B cell (primary cell): ENCODE data around the gene NFATC2. TPM values are rescaled to one million over a fixed set of nuclear protein-coding genes. Genes with fewer than 3 reads are reported as not detected.

Source experiments
- ATAC-seq: fragments of 200-7000 bp; cut with Tn5 transposase; one replicate; pipeline ENCODE4 v1.10.0; 2021; ENCODE audit warnings: low read depth, mild to moderate bottlenecking, moderate number of reproducible peaks, moderate library complexity
- CTCF ChIA-PET: fragments of 350-600 bp; sonication (Branson Sonifier 250); formaldehyde crosslinking; loops from one replicate; lab custom pipeline; 2021; ENCODE audit warnings: antibody characterized with exemption, inconsistent platforms; lab: Charles Lee
- POLR2A ChIA-PET: fragments of 350-600 bp; sonication (Branson Sonifier 250); formaldehyde crosslinking; loops from one replicate; lab custom pipeline; 2021; ENCODE audit warnings: antibody characterized with exemption; lab: Charles Lee
- DNase-seq: peaks from one replicate; pipeline ENCODE4 v3.0.0; 2013
- H2AFZ ChIP-seq: 2 replicates; pipeline ENCODE4 v1.6.1; 2012; ENCODE audit warnings: mild to moderate bottlenecking, low read depth, low read length; ENCODE audit not compliant: insufficient read depth, poor library complexity, severe bottlenecking
- H3K27ac ChIP-seq, 2 donors: 1 replicate in 1 of 2; 2 replicates in 1 of 2; pipeline ENCODE4 v1.5.1; 2012 to 2013; ENCODE audit warnings: low read length in 2 of 2, mild to moderate bottlenecking in 2 of 2, moderate library complexity in 1 of 2
- H3K27me3 ChIP-seq, 4 experiments: fragments of 200-600 bp in 1 of 4; sonication (generic) in 1 of 4; replicated peaks in 1 of 4; 1 replicate in 2 of 4; 2 replicates in 2 of 4; pipeline versions ENCODE4 v1.6.1 to v1.7.0; 2013 to 2016; ENCODE audit warnings: low read length in 3 of 4, mild to moderate bottlenecking in 2 of 4, mixed read lengths in 1 of 4, moderate library complexity in 1 of 4; ENCODE audit not compliant: insufficient read depth in 4 of 4, control insufficient read depth in 3 of 4; ENCODE audit errors: control extremely low read depth in 1 of 4
- H3K36me3 ChIP-seq, 2 experiments: replicated peaks in 1 of 2; 1 replicate in 1 of 2; 2 replicates in 1 of 2; pipeline versions ENCODE4 v1.6.1 to v1.7.1; 2013; ENCODE audit warnings: low read length in 1 of 2; ENCODE audit not compliant: insufficient read depth in 2 of 2, control insufficient read depth in 1 of 2; ENCODE audit errors: control extremely low read depth in 1 of 2, extremely low read depth in 1 of 2
- H3K4me1 ChIP-seq, 2 donors: fragments of 200-600 bp in 1 of 2; sonication (generic) in 1 of 2; 1 replicate in 1 of 2; 2 replicates in 1 of 2; pipeline versions ENCODE4 v1.5.1 to v1.6.1; 2013 to 2017; ENCODE audit warnings: low read length in 2 of 2; ENCODE audit not compliant: control insufficient read depth in 2 of 2, insufficient read depth in 2 of 2
- H3K4me2 ChIP-seq: replicated peaks from 2 replicates; pipeline ENCODE3; 2012; ENCODE audit warnings: mild to moderate bottlenecking, low read depth, low read length; ENCODE audit not compliant: poor library complexity, severe bottlenecking
- H3K4me3 ChIP-seq, 5 experiments: fragments of 200-600 bp in 1 of 5; sonication (generic) in 1 of 5; 1 replicate in 3 of 5; 2 replicates in 2 of 5; pipeline versions ENCODE4 v1.5.1 to v1.7.0; 2011 to 2016; ENCODE audit warnings: low read length in 4 of 5, mild to moderate bottlenecking in 4 of 5, low read depth in 2 of 5, control low read depth in 1 of 5, moderate library complexity in 1 of 5; ENCODE audit not compliant: insufficient read depth in 1 of 5; ENCODE audit errors: control extremely low read depth in 1 of 5, extremely low read depth in 1 of 5
- H3K79me2 ChIP-seq: fragments of 200-600 bp; sonication (generic); one replicate; pipeline ENCODE4 v1.6.0; 2016; ENCODE audit warnings: low read length; ENCODE audit not compliant: control insufficient read depth, insufficient read depth
- H3K9ac ChIP-seq: fragments of 200-600 bp; sonication (generic); 2 replicates; pipeline ENCODE4 v1.6.1; 2017; ENCODE audit warnings: mild to moderate bottlenecking, low read length, moderate library complexity
- H3K9me3 ChIP-seq, 3 donors: one replicate each; pipeline versions ENCODE4 v1.6.1 to v1.7.1; 2013; ENCODE audit warnings: low read length in 2 of 3; ENCODE audit not compliant: control insufficient read depth in 2 of 3, insufficient read depth in 1 of 3; ENCODE audit errors: control extremely low read depth in 1 of 3
- H4K20me1 ChIP-seq: 2 replicates; pipeline ENCODE4 v1.6.0; 2012; ENCODE audit warnings: mild to moderate bottlenecking, low read length; ENCODE audit not compliant: insufficient read depth, control insufficient read depth, poor library complexity, severe bottlenecking
- H3K27ac Mint-ChIP-seq: one replicate; pipeline ENCODE4 v1.8.0; 2021; ENCODE audit warnings: mixed read lengths
- H3K27me3 Mint-ChIP-seq: one replicate; pipeline ENCODE4 v1.8.0; 2021; ENCODE audit warnings: mixed read lengths
- H3K4me1 Mint-ChIP-seq: one replicate; pipeline ENCODE4 v1.8.0; 2021; ENCODE audit warnings: mixed read lengths
- H3K4me3 Mint-ChIP-seq: one replicate; pipeline ENCODE4 v1.8.0; 2021; ENCODE audit warnings: mixed read lengths
- H3K9me3 Mint-ChIP-seq: one replicate; pipeline ENCODE4 v1.8.0; 2022; ENCODE audit warnings: mixed read lengths; ENCODE audit not compliant: insufficient read depth
- CTCF ChIP-seq: fragments of 200-600 bp; IDR thresholded peaks from one replicate; pipeline ENCODE4 v1.8.0; 2022; ENCODE audit warnings: antibody characterized with exemption, mild to moderate bottlenecking
- EZH2 ChIP-seq: IDR thresholded peaks from 2 replicates; pipeline ENCODE4 v1.6.1; 2012; ENCODE audit warnings: borderline replicate concordance, low read depth, mild to moderate bottlenecking, moderate library complexity, low read length; ENCODE audit not compliant: insufficient read depth, poor library complexity, severe bottlenecking
- WGBS: methylation state at CpG from one replicate; pipeline ENCODE4 v1.1.5; 2013; ENCODE audit warnings: missing lambda C conversion rate; ENCODE audit not compliant: insufficient coverage; 5-methylcytosine and 5-hydroxymethylcytosine counted together
- intact Hi-C: fragments of 100-400 bp; cut with micrococcal nuclease; formaldehyde crosslinking; loops from one replicate; pipeline ENCODE4 v1.10.0; 2022
- polyA plus RNA-seq: library from polyadenylated mRNA; depleted of rRNA; stranded (reverse); fragments of >200 nt; gene quantifications from 2 replicates; pipeline ENCODE4 v1.2.3, GENCODE V29; 2012
- total RNA-seq, 2 donors: library from RNA; stranded (reverse); fragments of 120-200 nt in 1 of 2; gene quantifications; 1 replicate in 1 of 2; 2 replicates in 1 of 2; pipeline versions ENCODE4 v1.2.3 to v1.2.4, GENCODE V29; 2013 to 2022

NFATC2 gene
- total and polyA plus RNA-seq, 2 donors (not counting 1 experiment from before 2014, with no cell fraction given): 10.1 to 38.0 TPM

DNA sequence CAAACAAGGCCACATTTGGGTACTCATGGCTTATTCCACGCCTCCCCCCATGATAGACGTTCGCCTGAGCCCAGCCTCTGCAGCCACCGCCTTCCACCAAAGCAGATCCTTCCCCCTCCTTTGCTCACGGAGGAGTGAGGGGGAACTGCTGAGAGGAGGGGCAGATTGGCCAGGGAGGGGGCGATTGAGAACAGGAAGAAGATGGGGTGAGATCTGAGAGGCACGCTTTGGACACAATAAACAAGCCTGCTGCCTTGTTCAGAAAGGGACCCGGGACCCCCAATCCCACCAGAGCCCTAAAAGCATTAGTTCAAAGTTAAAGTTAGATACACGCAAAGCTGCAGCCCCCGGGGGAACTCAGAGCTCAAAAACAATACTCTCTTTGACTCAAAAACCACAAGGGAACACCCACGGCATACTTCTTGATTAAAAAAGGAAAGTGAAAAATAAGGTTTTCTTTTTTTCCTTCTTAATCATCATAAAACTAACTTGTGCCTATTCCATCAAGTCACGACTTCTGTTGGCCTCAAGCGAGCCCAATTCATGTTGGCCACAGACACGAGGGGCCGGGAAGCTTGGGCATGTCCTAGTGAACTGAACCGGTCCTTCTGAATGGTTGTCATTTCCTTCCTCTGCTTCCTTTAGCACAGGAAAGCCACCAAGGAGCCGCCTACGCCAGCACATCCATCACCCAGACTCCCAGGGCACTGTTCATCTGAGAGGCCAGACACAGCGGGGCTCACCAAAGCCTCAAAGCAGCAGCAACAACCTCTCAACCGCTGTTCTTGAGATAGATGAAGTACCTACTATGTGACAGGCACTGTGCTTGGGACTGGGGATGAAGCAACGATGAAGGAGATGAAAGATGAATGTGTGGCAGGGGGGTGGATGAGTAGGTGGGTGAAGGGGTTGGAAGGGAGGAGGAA lies 44.7 kb downstream of the NFATC2 start:
- DNase-seq (peak; percentile 63), ATAC-seq (peak; percentile 52)
- H3K9me3 Mint-ChIP-seq: no peaks in the 10 kb centered on the region
- Histone ChIP-seq H3K27me3 (no peaks in the 10 kb centered on the region), H3K4me1 (peaks cover 87 to 92% of the 10 kb centered on the region in 2 donors), H2AFZ (peak overlapping the region; percentile 48), H3K79me2 (peaks cover 53% of the 10 kb centered on the region), H3K4me2 (peak overlapping the region; percentile 83), H3K9ac (peak overlapping the region; percentile 49), H3K36me3 (peaks cover 0 to 19% of the 10 kb centered on the region in 2 experiments), H3K4me3 (peak overlapping the region in 4 of 5 experiments; percentile 7 to 55 (median 35)), H3K27ac (peak overlapping the region; percentile 65 to 70), H4K20me1 (peaks cover 21% of the 10 kb centered on the region), H3K9me3 (peaks cover 0 to 9% (median 0%) of the 10 kb centered on the region in 3 donors)
- H3K4me3 Mint-ChIP-seq: peak overlapping the region; percentile 76
- ChIA-PET POLR2A (interaction anchor here (1.3 kb wide), 1 partner anchor 45 kb away, joined by 3 read pairs; the partner anchor contains the start of gene NFATC2), CTCF (interaction anchor here (0.9 to 1.3 kb wide), 3 partner anchors 12 to 112 kb away, joined by 3 to 4 read pairs (median 3); no protein-coding TSS in a partner anchor)
- peak overlapping the region; percentile 85 for H3K27ac Mint-ChIP-seq
- intact Hi-C loops: loop anchor here (1.0 to 10.0 kb wide), 2 partner anchors 44 to 97 kb away; partner anchors contain the start of gene NFATC2
- 1% methylated on average over 10 of the region's 21 CpGs for WGBS
- no peaks in the 10 kb centered on the region for H3K27me3 Mint-ChIP-seq
- peaks cover 95% of the 10 kb centered on the region for H3K4me1 Mint-ChIP-seq
- TF ChIP-seq EZH2: no peak
- TF ChIP-seq CTCF: no peak
